Sciatic nerve (tissue), 2 donors: ENCODE measurements around the gene ARVCF. TPM values are rescaled to one million over a fixed set of nuclear protein-coding genes. Genes with fewer than 3 reads are reported as not detected.
A peak's percentile ranks its signal among the peaks of the same experiment; 100 is the strongest.

Experiments
- ATAC-seq: fragments of 200-7000 bp; cut with Tn5 transposase; one replicate; pipeline ENCODE4 v1.9.1; 2020; ENCODE audit warnings: mild to moderate bottlenecking, moderate library complexity
- DNase-seq: peaks from one replicate; pipeline ENCODE4 v3.0.0-alpha.2; 2020; ENCODE audit warnings: low spot score
- intact Hi-C: fragments of 100-400 bp; cut with DNase I; formaldehyde crosslinking; loops from one replicate; pipeline ENCODE4 v1.14.2; 2022
- total RNA-seq: library from RNA; stranded (reverse); fragmentation: NEBNext Ultra II Directional; extraction: Animal tissue kit (Norgen Biotek cat#: 25700); gene quantifications from one replicate; pipeline ENCODE4 v1.2.1, GENCODE V29; 2021
- donor health status: DM: no; HTN: no; CAD: no.
- donor health status: DM: no; HTN: no; CAD: no.

The ARVCF gene
- total RNA-seq, 1 donor from 2014 or later = 59.4 TPM

DNA sequence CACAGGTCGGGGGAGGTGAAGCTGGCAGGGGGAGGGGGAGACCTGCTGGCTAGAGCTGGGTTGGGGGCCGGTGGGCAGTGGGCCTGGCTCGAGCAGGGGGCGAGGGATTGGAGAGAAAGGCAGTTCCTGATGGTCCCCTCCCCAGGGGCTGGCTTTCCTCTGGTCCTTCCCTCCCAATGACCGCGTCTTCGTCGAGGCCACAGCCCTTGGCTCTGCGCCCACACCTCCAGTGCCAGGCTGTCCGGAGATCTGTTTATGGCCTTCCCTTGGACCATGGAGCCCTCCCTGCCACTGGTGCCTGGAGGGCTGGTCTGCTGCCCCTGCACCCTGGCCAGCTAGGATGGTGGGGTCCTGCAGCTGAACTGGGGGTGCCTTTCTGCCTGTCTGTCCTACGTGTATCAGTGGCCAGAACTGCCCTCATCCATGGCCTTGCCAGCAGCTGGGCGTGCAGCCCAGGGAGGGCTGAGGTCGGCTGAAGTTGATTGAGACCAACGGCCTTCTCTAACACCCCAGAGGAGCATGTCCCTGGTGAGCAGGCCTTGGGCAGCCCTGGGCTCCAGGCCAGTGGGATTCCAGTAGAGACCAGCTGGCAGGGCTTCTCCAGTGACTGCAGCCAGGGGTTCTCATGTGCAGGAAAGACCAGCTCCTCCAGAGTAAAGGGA is 16.6 kb upstream of the ARVCF start:
- no peak for DNase-seq
- intact Hi-C loops = no loop called here

DNA sequence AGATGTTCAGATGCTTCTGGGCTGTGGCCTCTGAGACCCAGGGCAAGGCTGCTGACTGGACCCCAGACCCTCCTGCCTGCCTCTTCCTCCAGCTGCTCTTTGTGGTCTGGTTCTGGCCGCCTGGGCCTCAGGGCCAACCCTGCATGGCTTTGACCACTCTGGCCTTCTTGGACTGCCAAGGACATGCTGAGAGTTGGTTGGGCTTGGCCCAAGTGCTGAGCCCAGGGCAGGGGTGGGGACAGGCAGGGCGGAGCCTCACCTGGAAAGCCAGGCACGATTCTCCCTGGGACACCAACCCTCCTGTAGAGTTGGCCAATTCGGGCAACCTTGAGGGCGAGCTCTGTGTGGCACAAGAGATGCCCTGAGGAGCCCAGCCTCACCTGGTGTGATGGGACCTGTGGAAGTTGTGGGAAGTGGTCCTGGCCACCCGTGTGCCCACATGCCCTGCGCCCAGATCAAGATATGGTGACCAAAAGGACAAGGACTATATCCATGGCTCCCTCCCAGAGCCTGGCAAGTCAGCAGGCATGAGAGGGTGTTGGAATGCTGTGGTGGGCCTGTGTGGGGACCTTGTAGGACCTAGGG is 15.9 kb upstream of the ARVCF start:
- DNase-seq = no peak
- no peak for ATAC-seq
- intact Hi-C loops = no loop called here

More for the DNA sequence above, 16.6 kb upstream of the ARVCF start:
- ATAC-seq = peak; percentile 53

DNA sequence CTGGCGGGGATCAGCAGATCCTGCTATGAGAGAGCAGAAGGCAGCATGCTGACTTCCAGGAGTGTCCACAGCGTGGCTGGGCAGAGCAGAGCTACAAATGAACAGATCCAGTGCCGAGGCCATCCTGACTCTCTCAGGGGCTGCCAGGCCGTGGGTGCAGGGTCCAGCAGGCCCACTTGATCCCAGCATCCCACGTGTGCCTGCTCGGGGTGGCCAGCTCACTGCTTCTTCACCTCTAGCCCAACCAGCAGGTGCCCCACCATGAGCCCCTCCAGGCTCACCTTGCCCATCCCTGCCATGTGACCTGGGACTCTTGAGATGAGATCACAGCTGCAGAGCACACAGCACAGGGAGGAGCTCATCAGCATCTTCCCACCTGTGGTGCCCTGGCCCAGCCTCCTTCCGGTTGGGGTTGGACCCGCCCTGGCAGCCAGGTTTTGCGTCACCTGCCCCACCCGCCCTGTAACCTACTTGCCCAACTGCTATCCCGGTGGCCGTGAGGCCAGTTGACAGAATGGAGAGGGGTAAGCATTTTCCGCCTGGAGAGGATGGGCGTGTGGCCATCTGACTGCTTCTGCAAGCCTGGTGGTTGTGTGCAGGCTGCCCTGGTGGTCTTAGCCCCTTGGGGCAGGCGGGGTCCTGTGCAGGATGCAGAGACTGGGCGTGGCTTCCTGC is 15.2 kb upstream of the ARVCF start:
- DNase-seq (no peak), ATAC-seq (no peak)
- intact Hi-C loops = no loop called here

DNA sequence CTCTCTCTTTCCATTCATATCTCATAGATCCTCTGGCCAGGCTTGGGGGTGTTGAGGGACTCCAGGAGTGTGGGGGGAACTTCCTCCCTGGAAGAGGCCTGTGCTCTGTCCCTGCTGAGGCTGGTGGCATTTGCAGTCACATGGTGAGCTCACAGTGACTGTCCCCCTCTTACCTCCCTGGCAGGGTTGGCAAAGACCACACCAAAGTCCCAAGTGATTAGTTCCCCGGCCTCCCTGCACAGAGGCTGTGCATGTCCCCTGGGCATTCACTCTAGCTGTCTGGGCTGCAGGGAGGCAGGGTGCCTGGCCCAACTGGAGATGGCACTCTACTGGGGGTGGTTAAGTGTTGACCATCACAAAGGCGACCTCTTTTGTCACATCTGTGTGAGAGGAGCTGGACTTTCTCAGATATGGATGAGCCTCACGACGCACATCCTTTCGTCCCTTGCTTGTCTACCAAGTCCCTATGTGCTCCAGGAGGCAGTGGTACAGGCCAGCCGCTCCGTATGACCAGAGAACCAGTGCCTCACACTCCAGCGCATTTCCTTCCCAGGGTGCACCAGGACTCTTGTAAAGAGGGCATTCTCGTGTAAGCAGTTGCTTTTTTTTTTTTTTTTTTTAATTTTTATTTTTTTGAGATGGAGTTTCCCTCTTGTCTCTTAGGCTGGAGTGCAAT is 13.1 kb upstream of the ARVCF start:
- ATAC-seq (no peak), DNase-seq (no peak)
- intact Hi-C loops = no loop called here

DNA sequence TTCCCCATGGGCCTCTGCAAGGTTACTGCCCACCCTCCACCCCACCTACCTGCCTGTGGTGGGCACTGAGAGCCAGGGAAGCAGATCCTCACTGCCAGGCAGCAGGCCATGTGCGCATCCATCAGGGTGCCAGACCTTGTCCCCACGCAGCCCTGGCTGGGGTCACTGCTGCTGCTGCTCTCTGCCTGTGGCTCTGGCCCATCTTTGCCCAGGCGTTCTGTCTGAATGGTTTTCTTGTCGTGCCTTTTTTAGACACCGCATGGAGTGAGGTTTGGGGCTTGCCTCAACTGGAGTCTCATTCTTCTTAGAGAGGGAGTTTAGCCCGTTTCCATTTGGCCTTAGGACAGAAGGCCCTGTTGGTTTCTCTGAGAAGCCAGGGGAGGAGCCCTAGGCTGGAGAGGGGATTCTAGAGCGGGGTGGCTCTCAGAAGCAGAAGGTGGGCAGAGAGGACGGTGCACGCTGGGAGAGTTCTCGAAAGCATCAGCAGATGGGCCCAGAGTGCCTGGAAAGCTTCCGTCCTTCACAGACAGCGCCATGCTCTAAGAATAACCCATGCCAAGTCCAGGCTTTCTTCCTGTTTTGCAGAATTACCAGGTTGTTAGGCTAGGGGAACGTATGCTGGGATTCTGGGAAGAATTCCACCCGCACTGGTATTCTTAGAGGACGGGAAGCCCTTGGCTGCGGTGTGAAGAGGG is 12.4 kb upstream of the ARVCF start:
- DNase-seq (no peak), ATAC-seq (no peak)
- intact Hi-C loops = no loop called here

DNA sequence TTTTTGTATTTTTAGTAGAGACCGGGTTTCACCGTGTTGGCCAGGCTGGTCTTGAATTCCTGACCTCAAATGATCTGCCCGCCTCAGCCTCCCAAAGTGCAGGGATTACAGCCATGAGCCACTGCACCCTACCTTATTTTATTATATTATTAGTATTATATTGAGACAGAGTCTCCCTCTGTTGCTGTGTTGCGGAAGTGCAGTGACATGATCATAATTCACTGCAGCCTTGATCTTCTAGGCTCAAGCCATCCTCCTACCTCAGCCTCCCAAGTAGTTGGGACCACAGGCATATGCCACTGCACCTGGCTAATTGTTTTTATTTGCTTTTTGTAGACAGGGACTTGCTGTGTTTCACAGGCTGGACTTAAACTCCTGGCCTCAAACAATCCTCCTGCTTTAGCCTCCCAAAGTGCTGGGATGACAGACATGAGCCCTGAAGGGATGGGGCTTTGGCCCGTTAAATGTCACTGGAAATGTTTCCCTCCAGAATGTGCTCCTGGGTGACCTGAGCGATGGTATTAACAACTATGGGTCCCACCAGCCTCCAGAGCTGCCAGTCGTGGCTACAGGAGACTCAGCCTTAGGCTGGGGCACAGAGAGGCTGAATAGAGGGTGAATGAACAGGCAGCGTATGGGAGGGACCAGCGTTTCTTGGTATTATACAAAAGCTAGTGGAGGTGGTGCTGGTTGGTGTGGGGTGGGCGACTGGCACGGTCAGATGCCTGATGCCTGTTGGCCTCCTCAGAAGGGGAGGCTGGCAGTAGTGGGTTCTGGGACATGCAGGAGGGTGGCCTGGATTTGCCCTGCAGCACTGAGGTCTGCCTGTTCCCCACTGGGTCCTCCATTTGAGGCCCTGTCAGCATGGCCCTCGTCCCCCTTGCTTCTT is 11.6 kb upstream of the ARVCF start:
- intact Hi-C loops = no loop called here
- DNase-seq (no peak), ATAC-seq (no peak)

DNA sequence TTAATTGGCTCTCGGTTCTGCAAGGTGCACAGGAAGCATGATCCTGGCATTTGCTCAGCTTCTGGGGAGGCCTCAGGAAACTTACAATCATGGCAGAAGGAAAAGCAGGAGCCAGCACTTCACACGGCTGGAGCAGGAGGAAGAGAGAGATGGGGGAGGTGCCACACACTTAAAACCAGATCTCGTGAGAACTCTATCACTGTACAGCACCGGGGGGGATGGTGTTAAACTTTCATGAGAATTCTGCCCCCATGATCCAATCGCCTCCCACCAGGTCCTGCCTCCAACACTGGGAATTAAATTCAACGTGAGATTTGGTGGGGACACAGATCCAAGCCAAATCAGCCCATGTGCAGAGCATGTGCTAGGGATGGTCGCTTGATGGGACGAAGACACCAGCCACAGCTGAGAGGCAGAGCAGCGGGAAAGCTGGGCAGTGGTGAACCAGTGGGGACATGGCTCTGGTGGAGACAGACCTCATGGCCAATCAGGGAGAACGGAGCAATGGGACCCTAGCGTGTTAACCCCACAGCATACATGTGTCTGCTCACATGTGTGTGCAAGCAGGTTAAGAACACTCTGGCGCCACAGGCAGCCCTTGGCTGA is 10.5 kb upstream of the ARVCF start:
- intact Hi-C loops = no loop called here
- no peak for DNase-seq
- ATAC-seq = no peak

DNA sequence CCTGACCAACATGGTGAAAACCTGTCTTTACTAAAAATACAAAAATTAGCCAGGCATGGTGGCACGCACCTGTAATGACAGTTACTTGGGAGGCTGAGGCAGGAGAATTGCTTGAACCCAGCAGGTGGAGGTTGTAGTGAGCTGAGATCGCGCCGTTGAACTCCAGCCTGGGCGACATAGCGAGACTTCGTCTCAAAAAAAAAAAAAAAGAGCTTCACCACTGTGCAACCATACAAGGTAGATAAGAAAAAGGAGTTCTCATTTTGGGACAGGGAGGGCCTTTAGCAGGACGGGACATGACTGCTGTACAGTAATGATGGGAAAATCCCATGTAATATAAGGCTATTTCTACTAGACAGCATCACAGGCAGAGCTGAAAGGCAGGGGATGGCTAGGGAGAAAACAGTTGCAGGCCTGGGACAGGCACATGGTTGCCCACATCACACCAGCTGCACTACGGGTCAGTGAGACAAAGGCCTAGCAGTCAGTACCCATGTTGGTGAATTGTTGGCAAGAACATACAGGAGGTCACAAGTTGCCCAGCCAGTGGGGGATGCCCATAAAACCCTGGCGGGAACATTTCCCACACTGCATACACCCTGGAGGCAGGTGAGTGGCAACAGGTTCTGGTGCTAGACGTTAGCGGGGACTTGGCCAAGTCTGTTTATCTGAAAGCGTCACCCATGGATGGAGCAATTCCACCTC is 9.7 kb upstream of the ARVCF start:
- intact Hi-C loops = no loop called here
- DNase-seq = no peak

DNA sequence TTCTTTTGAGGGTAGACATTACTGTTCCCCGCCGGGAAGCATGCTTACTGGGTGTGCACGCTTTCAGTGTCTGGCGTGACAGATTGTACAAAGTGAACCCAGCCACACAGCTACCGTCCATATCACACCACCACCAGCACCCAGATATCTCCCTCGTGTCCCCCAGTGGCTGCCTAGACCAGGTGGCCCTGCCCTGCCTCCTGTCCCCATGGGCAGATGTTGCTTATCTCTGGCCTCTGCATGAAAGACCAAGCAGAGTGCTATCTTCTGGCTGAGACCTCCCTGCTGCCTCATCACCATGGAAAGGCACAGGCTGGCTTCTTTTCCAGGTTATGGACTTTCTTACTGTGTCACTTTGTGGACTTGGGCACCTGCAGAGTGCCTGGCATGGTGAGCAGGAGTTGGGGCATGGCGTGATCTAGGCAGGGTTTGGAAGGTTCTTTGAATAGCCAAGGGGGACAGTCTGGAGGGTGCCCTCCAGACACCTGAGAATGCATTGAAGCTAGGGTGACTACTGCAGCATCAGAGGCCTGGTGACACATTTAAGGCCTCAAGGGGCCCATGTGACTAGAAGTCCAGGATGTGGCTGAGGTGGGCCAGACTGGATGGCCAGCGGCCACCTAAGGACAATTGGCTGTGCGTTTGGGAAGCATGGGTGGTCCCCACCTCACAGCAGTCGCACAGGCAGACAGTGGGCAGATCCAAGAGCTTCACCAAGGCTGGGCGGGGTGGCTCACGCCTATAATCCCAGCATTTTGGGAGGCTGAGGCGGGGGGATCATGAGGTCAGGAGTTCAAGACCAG is 9.0 kb upstream of the ARVCF start:
- DNase-seq (no peak), ATAC-seq (no peak)
- intact Hi-C loops = no loop called here

More for the DNA sequence above, 9.7 kb upstream of the ARVCF start:
- no peak for ATAC-seq

DNA sequence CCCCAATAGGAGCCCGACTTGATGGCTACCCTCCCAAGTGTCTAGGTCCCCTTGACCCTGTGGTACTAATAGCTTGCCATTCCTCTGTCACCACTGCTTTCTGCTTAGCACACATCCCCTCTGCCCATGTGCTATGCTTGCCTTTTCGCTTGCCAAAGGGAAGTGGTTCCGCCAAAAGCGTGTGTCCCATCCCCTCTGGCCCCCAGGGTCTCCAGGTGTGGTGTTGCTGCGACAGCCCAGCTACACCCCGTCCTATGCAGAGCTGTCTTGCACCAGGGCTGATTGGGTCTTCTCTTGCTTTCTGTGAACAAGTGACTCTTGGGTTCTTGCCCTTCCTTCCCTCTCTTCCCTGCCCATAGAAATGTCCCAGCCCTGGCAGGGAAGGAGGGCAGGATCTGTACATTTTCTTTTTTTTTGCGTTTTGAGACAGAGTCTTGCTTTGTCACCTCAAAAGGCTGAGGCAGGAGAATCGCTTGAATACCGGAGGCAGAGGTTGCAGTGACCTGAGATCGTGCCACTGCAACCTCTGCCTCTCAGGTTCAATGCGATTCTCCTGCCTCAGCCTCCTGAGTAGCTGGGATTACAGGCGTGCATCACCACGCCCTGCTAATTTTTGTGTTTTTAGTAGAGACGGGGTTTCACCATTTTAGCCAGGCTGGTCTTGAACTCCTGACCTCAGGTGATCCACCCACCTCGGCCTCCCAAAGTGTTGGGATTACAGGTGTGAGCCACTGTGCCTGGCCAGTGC is 8.2 kb upstream of the ARVCF start:
- intact Hi-C loops = no loop called here
- DNase-seq (no peak), ATAC-seq (no peak)

DNA sequence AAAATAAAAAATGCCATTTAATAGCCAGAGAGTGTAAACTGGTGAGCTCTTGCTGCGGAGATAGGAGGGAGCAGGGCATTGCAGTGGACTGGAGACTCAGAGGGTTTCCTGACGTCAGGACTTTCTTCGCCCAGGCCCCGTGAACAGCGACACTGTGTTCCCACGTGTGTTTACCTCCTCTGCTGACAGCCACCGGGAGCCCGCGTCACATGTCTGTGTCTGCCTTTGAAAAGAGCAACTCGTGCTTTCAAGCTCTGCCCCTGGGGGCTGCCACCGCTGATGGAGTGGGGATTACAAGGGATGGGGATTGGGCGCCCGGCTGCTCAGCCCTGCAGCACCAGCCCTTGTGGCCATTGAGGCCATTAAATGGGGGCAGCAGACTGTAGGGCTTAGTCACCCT is 7.6 kb upstream of the ARVCF start:
- ATAC-seq = no peak
- intact Hi-C loops = no loop called here
- no peak for DNase-seq

DNA sequence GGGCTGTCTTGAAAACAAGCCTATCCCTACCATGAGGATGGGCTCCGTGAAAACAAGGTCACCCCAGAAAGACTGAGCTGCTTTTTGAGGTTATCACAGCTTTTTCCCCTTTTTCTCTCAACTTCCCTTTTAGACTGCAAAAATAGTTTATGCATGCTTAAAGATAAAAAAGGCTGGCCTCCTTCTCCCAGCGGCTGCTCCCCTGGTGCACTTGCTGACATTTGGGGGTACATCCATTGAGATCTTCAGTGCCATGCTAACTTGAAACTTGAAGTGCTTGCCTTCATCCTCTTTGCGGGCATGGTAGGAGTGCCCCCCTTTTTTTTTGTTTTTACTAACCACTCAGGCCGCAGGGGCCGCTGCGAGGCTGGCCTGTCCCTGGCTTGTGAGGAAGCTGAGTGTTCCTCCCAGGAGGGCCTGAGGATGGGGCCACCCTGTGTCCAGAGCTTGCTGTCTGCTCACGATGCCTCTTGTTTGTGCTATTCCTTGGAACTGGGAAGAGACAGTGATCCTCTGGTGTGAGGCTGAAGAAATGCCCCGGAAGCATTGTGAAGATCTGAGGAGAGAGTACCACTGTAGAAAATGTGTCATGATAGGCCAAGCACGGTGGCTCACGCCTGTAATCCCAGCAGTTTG is 6.5 kb upstream of the ARVCF start:
- DNase-seq (no peak), ATAC-seq (no peak)
- intact Hi-C loops = no loop called here

DNA sequence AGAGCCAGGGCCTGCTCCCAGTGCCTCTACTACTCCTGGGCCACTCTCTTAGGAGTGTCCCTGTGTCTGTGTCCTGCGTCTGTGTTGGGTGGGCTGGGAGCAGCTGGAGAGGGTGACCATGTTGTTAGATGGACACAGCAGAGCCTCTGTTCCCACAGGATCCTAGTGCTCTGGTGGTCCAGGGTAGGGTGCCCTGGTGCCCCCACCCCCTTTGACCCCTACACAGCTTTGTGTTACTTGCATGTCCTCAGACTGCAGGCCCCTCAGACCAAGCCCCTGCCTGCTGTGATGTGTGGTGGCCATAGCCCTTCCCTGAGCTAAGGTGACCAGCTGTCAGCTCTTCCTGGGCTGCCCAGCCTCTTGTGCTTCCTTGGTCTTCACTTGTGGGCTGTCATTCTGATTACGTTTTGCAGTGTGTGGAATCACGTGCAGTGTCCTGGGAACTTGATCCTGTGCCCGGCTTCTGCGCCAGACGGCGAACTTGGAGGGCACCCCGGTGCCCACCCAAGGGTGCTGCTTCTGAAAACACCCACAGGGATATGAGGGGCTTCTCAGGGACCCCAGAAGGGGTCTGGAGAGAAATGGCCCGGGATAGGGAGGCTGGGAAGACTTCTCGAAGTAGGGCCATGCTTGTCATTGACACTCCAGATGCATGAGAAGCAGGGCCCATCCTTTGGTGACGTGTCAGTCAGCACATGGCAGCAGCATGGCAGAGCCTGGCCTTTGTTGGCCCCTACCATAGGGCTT is 5.8 kb upstream of the ARVCF start:
- DNase-seq (no peak), ATAC-seq (no peak)
- intact Hi-C loops = no loop called here

DNA sequence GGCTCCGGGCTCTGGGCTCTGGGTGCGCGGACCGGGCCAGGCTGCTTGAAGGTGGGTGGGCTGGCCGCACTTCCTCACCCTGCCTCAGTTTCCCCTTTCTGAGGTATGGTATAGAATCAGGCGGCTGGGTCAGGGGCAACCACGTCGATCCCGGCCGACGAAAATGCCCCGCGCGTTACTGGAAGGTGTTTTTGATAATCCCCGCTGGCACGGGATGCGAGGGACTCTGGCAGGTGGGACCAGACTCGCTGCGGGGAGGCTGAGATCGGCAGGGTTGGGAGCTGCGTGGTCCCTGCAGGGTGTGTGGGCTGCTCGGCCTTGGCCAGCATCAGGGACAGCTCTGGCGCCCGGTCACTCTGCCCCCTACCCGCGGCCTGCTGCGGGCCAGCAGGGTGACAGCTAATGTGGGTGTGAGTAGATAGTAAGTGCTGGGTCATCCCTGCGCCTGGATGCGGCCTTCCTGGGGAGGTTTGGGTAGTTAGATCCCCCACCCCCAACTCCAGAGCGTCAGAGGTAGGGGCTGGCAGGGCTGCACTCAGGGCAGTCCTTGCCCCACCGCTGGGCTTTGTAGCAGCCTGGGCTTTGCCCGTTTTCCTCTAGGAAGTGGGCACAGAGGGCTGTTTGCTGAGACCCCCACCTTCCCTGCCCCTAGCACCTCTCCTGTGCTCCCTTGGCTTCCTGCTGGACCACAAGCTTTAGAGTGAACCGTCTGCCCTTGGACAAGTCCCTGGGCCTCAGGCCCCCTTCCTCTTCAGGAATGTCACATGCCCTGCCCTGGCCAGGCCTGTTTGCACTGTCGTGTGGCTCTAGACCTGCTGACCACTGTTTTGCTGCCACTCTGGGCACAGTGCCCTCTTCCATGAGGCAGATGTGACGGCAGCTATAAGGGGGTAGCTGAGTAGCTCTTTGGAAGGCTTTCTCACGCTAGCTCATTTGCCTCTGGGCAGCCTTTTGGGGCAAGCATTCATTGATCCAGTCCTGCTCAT is 4.9 kb upstream of the ARVCF start:
- intact Hi-C loops = no loop called here

More for the DNA sequence above, 4.9 kb upstream of the ARVCF start:
- ATAC-seq = peak; percentile 58
- DNase-seq = peak; percentile 78
